Neural cell (in vitro differentiated cells): ENCODE data around the gene CACNA1A.

Experiments used
- EP300 ChIP-seq: fragments of 450-650 bp; conservative IDR thresholded peaks from 2 replicates; pipeline ENCODE4 v1.6.1; 2014; ENCODE audit warnings: antibody characterized with exemption, mild to moderate bottlenecking, moderate library complexity; ENCODE audit not compliant: poor library complexity, severe bottlenecking
- EZH2 ChIP-seq: fragments of 200-600, 300-800 bp; shearing (Covaris generic), sonication (generic); IDR thresholded peaks from 2 replicates; pipeline ENCODE4 v1.6.1; 2014; ENCODE audit warnings: antibody characterized with exemption, low read length, borderline replicate concordance, mild to moderate bottlenecking; ENCODE audit not compliant: insufficient read depth, poor library complexity, severe bottlenecking
- MXI1 ChIP-seq: fragments of 450-650 bp; conservative IDR thresholded peaks from 2 replicates; pipeline ENCODE4 v1.6.1; 2014; ENCODE audit warnings: antibody characterized with exemption, mild to moderate bottlenecking; ENCODE audit not compliant: poor library complexity, severe bottlenecking
- POLR2AphosphoS5 ChIP-seq: IDR thresholded peaks from 2 replicates; pipeline ENCODE4 v1.6.1; 2012
- RAD21 ChIP-seq: fragments of 450-650 bp; conservative IDR thresholded peaks from 2 replicates; pipeline ENCODE4 v1.6.1; 2014; ENCODE audit warnings: antibody characterized with exemption, mild to moderate bottlenecking, moderate library complexity
- TAF1 ChIP-seq: IDR thresholded peaks from 2 replicates; pipeline ENCODE4 v1.6.1; 2012; ENCODE audit warnings: low read depth
- TF ChIP-seq, protein P1 (sequence below): fragments of 450-650 bp; IDR thresholded peaks from 2 replicates; pipeline ENCODE4 v1.5.1; 2014; ENCODE audit warnings: antibody characterized with exemption, mild to moderate bottlenecking, moderate library complexity; ENCODE audit not compliant: poor library complexity, severe bottlenecking
- TF ChIP-seq, protein P2 (sequence below): IDR thresholded peaks from 2 replicates; pipeline ENCODE4 v1.6.1; 2012; ENCODE audit warnings: borderline replicate concordance

DNA sequence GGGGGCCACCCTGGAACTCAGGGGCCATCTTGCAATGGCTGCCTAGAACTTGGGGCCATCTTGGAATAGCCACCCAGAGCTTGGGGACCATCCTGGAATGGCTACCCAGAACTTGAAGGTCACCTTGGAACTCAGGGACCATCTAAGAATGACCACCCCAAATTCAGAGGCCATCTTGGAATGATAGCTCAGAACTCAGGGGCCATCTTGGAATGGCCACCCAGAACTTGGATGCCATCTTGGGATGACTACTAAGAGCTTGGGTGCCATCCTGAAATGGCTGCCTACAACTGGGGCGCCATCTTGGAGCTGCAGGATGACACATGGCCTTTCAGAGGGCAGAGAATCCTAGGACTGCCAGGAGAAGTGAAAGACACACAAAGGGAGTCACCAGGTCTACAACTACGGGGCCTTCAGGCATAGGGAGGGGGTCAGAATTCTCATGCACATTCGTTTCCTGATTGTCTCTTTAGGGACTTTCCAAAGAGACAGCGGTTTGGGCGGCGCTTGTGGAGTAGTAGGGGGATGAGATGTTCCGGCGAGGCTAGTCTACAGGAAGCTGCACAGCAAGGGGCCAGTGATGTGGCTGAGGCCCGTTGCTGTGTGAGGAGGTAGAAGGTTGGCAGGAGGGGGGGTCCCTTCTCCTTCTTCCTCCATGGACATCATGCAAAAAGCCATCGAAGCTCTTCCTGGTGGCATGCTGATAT lies 231.1 kb downstream of the CACNA1A start:
- TF ChIP-seq MXI1 (no peak), POLR2AphosphoS5 (no peak), EZH2 (no peak), TAF1 (no peak), RAD21 (no peak), EP300 (no peak)
- TF ChIP-seq, protein P1, sequence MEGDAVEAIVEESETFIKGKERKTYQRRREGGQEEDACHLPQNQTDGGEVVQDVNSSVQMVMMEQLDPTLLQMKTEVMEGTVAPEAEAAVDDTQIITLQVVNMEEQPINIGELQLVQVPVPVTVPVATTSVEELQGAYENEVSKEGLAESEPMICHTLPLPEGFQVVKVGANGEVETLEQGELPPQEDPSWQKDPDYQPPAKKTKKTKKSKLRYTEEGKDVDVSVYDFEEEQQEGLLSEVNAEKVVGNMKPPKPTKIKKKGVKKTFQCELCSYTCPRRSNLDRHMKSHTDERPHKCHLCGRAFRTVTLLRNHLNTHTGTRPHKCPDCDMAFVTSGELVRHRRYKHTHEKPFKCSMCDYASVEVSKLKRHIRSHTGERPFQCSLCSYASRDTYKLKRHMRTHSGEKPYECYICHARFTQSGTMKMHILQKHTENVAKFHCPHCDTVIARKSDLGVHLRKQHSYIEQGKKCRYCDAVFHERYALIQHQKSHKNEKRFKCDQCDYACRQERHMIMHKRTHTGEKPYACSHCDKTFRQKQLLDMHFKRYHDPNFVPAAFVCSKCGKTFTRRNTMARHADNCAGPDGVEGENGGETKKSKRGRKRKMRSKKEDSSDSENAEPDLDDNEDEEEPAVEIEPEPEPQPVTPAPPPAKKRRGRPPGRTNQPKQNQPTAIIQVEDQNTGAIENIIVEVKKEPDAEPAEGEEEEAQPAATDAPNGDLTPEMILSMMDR = no peak
- TF ChIP-seq, protein P2, sequence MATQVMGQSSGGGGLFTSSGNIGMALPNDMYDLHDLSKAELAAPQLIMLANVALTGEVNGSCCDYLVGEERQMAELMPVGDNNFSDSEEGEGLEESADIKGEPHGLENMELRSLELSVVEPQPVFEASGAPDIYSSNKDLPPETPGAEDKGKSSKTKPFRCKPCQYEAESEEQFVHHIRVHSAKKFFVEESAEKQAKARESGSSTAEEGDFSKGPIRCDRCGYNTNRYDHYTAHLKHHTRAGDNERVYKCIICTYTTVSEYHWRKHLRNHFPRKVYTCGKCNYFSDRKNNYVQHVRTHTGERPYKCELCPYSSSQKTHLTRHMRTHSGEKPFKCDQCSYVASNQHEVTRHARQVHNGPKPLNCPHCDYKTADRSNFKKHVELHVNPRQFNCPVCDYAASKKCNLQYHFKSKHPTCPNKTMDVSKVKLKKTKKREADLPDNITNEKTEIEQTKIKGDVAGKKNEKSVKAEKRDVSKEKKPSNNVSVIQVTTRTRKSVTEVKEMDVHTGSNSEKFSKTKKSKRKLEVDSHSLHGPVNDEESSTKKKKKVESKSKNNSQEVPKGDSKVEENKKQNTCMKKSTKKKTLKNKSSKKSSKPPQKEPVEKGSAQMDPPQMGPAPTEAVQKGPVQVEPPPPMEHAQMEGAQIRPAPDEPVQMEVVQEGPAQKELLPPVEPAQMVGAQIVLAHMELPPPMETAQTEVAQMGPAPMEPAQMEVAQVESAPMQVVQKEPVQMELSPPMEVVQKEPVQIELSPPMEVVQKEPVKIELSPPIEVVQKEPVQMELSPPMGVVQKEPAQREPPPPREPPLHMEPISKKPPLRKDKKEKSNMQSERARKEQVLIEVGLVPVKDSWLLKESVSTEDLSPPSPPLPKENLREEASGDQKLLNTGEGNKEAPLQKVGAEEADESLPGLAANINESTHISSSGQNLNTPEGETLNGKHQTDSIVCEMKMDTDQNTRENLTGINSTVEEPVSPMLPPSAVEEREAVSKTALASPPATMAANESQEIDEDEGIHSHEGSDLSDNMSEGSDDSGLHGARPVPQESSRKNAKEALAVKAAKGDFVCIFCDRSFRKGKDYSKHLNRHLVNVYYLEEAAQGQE = no peak
